GM13977 (cell line): ENCODE data around the gene VPS37C.

Experiments used
- DNase-seq: peaks from one replicate; pipeline ENCODE4 v3.0.0; 2012; ENCODE audit warnings: low spot score
- CTCF ChIP-seq: IDR thresholded peaks from 2 replicates; pipeline ENCODE4 v1.5.1; 2012; ENCODE audit warnings: mild to moderate bottlenecking, control low read depth; ENCODE audit not compliant: insufficient read depth; ENCODE audit errors: extremely low read depth, missing control alignments
- in situ Hi-C: fragments of 300-500 bp; cut with MboI; formaldehyde crosslinking; loops from one replicate; pipeline ENCODE4 v1.12.0; 2022; ENCODE audit warnings: low sequenced_read_pairs, low pct_unique_long_range_greater_than_20kb, mixed read lengths, inconsistent platforms; ENCODE audit not compliant: unreplicated experiment

Gene VPS37C

GRCh38 chr11:61147791-61148620 lies 13.2 kb downstream of the VPS37C start:
- in situ Hi-C loops: no loop called here
- no peak for DNase-seq
- no peak for TF ChIP-seq CTCF

- in situ Hi-C loops: no loop called here
- DNase-seq: no peak
- TF ChIP-seq CTCF: no peak
Measured at GRCh38 chr11:61147271-61147670, 14.0 kb downstream of the VPS37C start.

- in situ Hi-C loops: no loop called here
- no peak for TF ChIP-seq CTCF
- no peak for DNase-seq
Measured at GRCh38 chr11:61146416-61146815, 14.8 kb downstream of the VPS37C start.

- no peak for TF ChIP-seq CTCF
- no peak for DNase-seq
- in situ Hi-C loops: no loop called here
Measured at GRCh38 chr11:61145228-61146005, 15.8 kb downstream of the VPS37C start.

- no peak for TF ChIP-seq CTCF
- in situ Hi-C loops: no loop called here
- no peak for DNase-seq
Measured at GRCh38 chr11:61144511-61145179, 16.6 kb downstream of the VPS37C start.

- TF ChIP-seq CTCF: no peak
- in situ Hi-C loops: no loop called here
- DNase-seq: no peak
Measured at GRCh38 chr11:61142424-61142823, 18.8 kb downstream of the VPS37C start.
